CD14-positive monocyte (primary cell): ENCODE data around the gene FAM13C. TPM values are rescaled to one million over a fixed set of nuclear protein-coding genes. Genes with fewer than 3 reads are reported as not detected.
"Not testable (repeated sequence)": the region's sequence is repeated elsewhere in the genome, so short reads cannot be mapped to it uniquely, and the experiment has no call there.

ENCODE experiments used
- DNase-seq, 3 donors: peaks; one replicate each; pipeline ENCODE4 v3.0.0-alpha.2; 2011 to 2022
- H2AFZ ChIP-seq: 2 replicates; pipeline ENCODE4 v1.6.0; 2012; ENCODE audit warnings: mild to moderate bottlenecking, low read depth, low read length, inconsistent platforms; ENCODE audit not compliant: insufficient read depth, poor library complexity, severe bottlenecking
- H3K27ac ChIP-seq, 2 donors: 1 replicate in 1 of 2; 2 replicates in 1 of 2; pipeline ENCODE4 v1.5.1; 2012 to 2013; ENCODE audit warnings: low read length in 2 of 2, control low read depth in 1 of 2, inconsistent platforms in 1 of 2, low read depth in 1 of 2, mild to moderate bottlenecking in 1 of 2
- H3K27me3 ChIP-seq, 2 donors: one replicate each; pipeline versions ENCODE4 v1.6.0 to v1.6.1; 2011 to 2013; ENCODE audit warnings: low read length in 2 of 2; ENCODE audit not compliant: control insufficient read depth in 2 of 2, insufficient read depth in 2 of 2
- H3K36me3 ChIP-seq, 2 donors: replicated peaks in 1 of 2; 1 replicate in 1 of 2; 2 replicates in 1 of 2; pipeline versions ENCODE4 v1.5.1 to v1.6.1; 2012 to 2013; ENCODE audit warnings: low read length in 2 of 2, control low read depth in 1 of 2, inconsistent platforms in 1 of 2, mild to moderate bottlenecking in 1 of 2; ENCODE audit not compliant: insufficient read depth in 2 of 2, control insufficient read depth in 1 of 2
- H3K4me1 ChIP-seq, 2 donors: 1 replicate in 1 of 2; 2 replicates in 1 of 2; pipeline versions ENCODE4 v1.5.1 to v1.6.1; 2012 to 2013; ENCODE audit warnings: low read length in 2 of 2, control low read depth in 1 of 2, inconsistent platforms in 1 of 2, mild to moderate bottlenecking in 1 of 2, moderate library complexity in 1 of 2; ENCODE audit not compliant: insufficient read depth in 2 of 2, control insufficient read depth in 1 of 2
- H3K4me2 ChIP-seq: replicated peaks from 2 replicates; pipeline ENCODE3; 2012; ENCODE audit warnings: low read length, moderate library complexity, mild to moderate bottlenecking; ENCODE audit not compliant: poor library complexity, severe bottlenecking; ENCODE audit errors: extremely low read depth
- H3K4me3 ChIP-seq, 3 experiments: fragments of 200-600 bp in 1 of 3; sonication (generic) in 1 of 3; replicated peaks in 1 of 3; 1 replicate in 2 of 3; 2 replicates in 1 of 3; pipeline ENCODE4 v1.5.1; 2011 to 2013; ENCODE audit warnings: low read length in 3 of 3, mild to moderate bottlenecking in 3 of 3, control low read depth in 2 of 3, low read depth in 2 of 3, inconsistent platforms in 1 of 3, moderate library complexity in 1 of 3
- H3K79me2 ChIP-seq: 2 replicates; pipeline ENCODE4 v1.6.0; 2012; ENCODE audit warnings: mild to moderate bottlenecking, control low read depth, inconsistent platforms, low read length, moderate library complexity; ENCODE audit not compliant: insufficient read depth
- H3K9ac ChIP-seq: 2 replicates; pipeline ENCODE4 v1.6.0; 2017; ENCODE audit warnings: low read length, mild to moderate bottlenecking; ENCODE audit not compliant: insufficient read depth, poor library complexity, severe bottlenecking
- H3K9me3 ChIP-seq, 2 donors: replicated peaks in 1 of 2; 1 replicate in 1 of 2; 2 replicates in 1 of 2; pipeline versions ENCODE4 v1.5.1 to v1.6.1; 2012 to 2013; ENCODE audit warnings: low read length in 2 of 2, control low read depth in 1 of 2; ENCODE audit not compliant: control insufficient read depth in 1 of 2, insufficient read depth in 1 of 2
- H4K20me1 ChIP-seq: 2 replicates; pipeline ENCODE4 v1.6.0; 2012; ENCODE audit warnings: mild to moderate bottlenecking, low read length, control low read depth, moderate library complexity; ENCODE audit not compliant: insufficient read depth
- H3K27ac Mint-ChIP-seq, 7 donors: one replicate each; pipeline ENCODE4 v1.8.0; 2020; ENCODE audit warnings: mild to moderate bottlenecking in 7 of 7, mixed read lengths in 7 of 7, moderate library complexity in 6 of 7, inconsistent platforms in 2 of 7
- H3K27me3 Mint-ChIP-seq, 3 donors: one replicate each; pipeline ENCODE4 v1.8.0; 2021 to 2022; ENCODE audit warnings: low read depth in 3 of 3, mild to moderate bottlenecking in 3 of 3, mixed read lengths in 3 of 3, moderate library complexity in 3 of 3, inconsistent platforms in 1 of 3
- H3K36me3 Mint-ChIP-seq, 2 donors: one replicate each; pipeline ENCODE4 v1.8.0; 2020; ENCODE audit warnings: mixed read lengths in 2 of 2, inconsistent platforms in 1 of 2, mild to moderate bottlenecking in 1 of 2
- H3K4me1 Mint-ChIP-seq: one replicate; pipeline ENCODE4 v1.8.0; 2020; ENCODE audit warnings: mild to moderate bottlenecking, mixed read lengths
- H3K4me3 Mint-ChIP-seq, 2 donors: one replicate each; pipeline ENCODE4 v1.8.0; 2020; ENCODE audit warnings: mild to moderate bottlenecking in 2 of 2, mixed read lengths in 2 of 2, moderate library complexity in 1 of 2
- H3K9me3 Mint-ChIP-seq, 7 donors: one replicate each; pipeline ENCODE4 v1.8.0; 2020 to 2022; ENCODE audit warnings: mixed read lengths in 7 of 7, mild to moderate bottlenecking in 6 of 7, moderate library complexity in 6 of 7, inconsistent platforms in 2 of 7
- WGBS: methylation state at CpG from one replicate; pipeline ENCODE4 v1.1.5; 2013; ENCODE audit warnings: missing lambda C conversion rate; ENCODE audit not compliant: insufficient coverage; 5-methylcytosine and 5-hydroxymethylcytosine counted together
- intact Hi-C, 2 donors: fragments of 100-400 bp; cut with micrococcal nuclease; formaldehyde crosslinking; loops; one replicate each; pipeline versions ENCODE4 v1.15.0 to v1.15.1; 2023
- polyA plus RNA-seq, 3 donors: library from polyadenylated mRNA; depleted of rRNA in 1 of 3; unstranded in 2 of 3; stranded (reverse) in 1 of 3; fragments of 300-500 nt in 2 of 3; fragments of >200 nt in 1 of 3; fragmentation: Illumina TruSeq in 2 of 3; gene quantifications; 1 replicate in 2 of 3; 2 replicates in 1 of 3; pipeline ENCODE4 v1.2.3, GENCODE V29; 2012 to 2021
- TF ChIP-seq, protein P1 (sequence below): fragments of 200-600 bp; IDR thresholded peaks from one replicate; pipeline ENCODE4 v1.8.0; 2022; ENCODE audit warnings: antibody characterized with exemption, mild to moderate bottlenecking

The FAM13C gene
- polyA plus RNA-seq, 3 donors, result not detected

DNA sequence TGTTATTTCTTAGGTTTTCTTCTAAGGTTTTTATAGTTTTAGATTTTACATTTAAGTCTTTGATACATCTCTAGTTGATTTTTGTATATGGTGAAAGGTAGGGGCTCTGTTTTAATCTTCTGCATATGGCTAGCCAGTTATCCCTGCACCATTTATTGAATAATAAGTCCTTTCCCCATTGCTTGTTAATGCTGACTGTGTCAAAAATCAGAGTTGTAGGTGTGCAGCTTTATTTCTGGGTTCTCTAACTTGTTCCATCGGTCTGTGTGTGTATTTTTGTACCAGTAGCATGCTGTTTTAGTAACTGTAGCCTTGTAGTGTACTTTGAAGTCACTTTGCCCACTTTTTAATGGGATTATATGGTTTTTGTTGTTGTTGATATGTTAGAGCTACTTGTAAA is 37.9 kb upstream of the FAM13C start:
- no peaks in the 10 kb centered on the region for H3K27me3 Mint-ChIP-seq
- no peak for DNase-seq

DNA sequence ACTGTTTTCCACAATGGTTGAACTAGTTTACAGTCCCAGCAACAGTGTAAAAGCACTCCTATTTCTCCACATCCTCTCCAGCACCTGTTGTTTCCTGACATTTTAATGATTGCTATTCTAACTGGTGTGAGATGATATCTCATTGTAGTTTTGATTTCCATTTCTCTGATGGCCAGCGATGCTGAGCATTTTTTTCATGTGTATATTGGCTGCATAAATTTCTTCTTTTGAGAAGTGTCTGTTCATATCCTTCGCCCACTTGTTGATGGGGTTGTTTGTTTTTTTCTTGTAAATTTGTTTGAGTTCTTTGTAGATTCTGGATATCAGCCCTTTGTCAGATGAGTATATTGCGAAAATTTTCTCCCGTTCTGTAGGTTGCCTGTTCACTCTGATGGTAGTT is 37.0 kb upstream of the FAM13C start:
- H3K36me3 Mint-ChIP-seq, intact Hi-C loops, DNase-seq, H3K4me2 ChIP-seq, H3K9me3 ChIP-seq, H3K27ac Mint-ChIP-seq, H3K79me2 ChIP-seq, H3K27ac ChIP-seq, H3K36me3 ChIP-seq, H3K4me1 ChIP-seq, H3K9ac ChIP-seq, H3K27me3 ChIP-seq, H3K4me1 Mint-ChIP-seq, H3K4me3 ChIP-seq, H3K4me3 Mint-ChIP-seq, H3K9me3 Mint-ChIP-seq, H3K27me3 Mint-ChIP-seq, H2AFZ ChIP-seq, H4K20me1 ChIP-seq: not testable (repeated sequence)
- no CpG with 5 or more reads among the region's 4 CpGs for WGBS

More for the DNA sequence above, 37.9 kb upstream of the FAM13C start:
- Histone ChIP-seq H2AFZ (no peak overlapping the region), H3K27ac (no peak overlapping the region), H3K79me2 (no peaks in the 10 kb centered on the region), H3K4me1 (no peaks in the 10 kb centered on the region), H3K4me2 (no peak overlapping the region), H4K20me1 (no peaks in the 10 kb centered on the region), H3K27me3 (no peaks in the 10 kb centered on the region), H3K9me3 (peaks cover 4% of the 10 kb centered on the region in 2 donors), H3K4me3 (no peak overlapping the region), H3K36me3 (no peaks in the 10 kb centered on the region), H3K9ac (no peak overlapping the region)
- no peak overlapping the region for H3K4me3 Mint-ChIP-seq
- H3K4me1 Mint-ChIP-seq, result no peaks in the 10 kb centered on the region
- H3K27ac Mint-ChIP-seq, result no peak overlapping the region
- peaks cover 0 to 7% (median 3%) of the 10 kb centered on the region in 7 donors for H3K9me3 Mint-ChIP-seq
- intact Hi-C loops, result no loop called here
- WGBS, result no CpG with 5 or more reads among the region's 1 CpG
- H3K36me3 Mint-ChIP-seq, result no peaks in the 10 kb centered on the region
- TF ChIP-seq, protein P1, sequence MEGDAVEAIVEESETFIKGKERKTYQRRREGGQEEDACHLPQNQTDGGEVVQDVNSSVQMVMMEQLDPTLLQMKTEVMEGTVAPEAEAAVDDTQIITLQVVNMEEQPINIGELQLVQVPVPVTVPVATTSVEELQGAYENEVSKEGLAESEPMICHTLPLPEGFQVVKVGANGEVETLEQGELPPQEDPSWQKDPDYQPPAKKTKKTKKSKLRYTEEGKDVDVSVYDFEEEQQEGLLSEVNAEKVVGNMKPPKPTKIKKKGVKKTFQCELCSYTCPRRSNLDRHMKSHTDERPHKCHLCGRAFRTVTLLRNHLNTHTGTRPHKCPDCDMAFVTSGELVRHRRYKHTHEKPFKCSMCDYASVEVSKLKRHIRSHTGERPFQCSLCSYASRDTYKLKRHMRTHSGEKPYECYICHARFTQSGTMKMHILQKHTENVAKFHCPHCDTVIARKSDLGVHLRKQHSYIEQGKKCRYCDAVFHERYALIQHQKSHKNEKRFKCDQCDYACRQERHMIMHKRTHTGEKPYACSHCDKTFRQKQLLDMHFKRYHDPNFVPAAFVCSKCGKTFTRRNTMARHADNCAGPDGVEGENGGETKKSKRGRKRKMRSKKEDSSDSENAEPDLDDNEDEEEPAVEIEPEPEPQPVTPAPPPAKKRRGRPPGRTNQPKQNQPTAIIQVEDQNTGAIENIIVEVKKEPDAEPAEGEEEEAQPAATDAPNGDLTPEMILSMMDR, result no peak
